A673 (cell line): ENCODE data around the gene MYORG. TPM values are rescaled to one million over a fixed set of nuclear protein-coding genes. Genes with fewer than 3 reads are reported as not detected.

ENCODE experiments used
- BruUV-seq: library from RNA; stranded (reverse); fragments of 400-500 nt; replicated peaks from 2 replicates; lab custom pipeline; 2021; lab: Mats Ljungman, UMichigan
- CTCF ChIA-PET: fragments of 300-600 bp; sonication (Branson Sonifier 250); formaldehyde crosslinking; loops from one replicate; lab custom pipeline; 2022; ENCODE audit warnings: antibody characterized with exemption; lab: Charles Lee
- POLR2A ChIA-PET: fragments of 300-600 bp; sonication (Branson Sonifier 250); formaldehyde crosslinking; loops from one replicate; lab custom pipeline; 2022; ENCODE audit warnings: antibody characterized with exemption; ENCODE audit not compliant: low non-redundant PET; lab: Charles Lee
- DNase-seq: peaks from one replicate; pipeline ENCODE4 v3.0.0-alpha.2; 2015; ENCODE audit warnings: low spot score
- H3K27ac ChIP-seq: fragments of 200-600 bp; sonication (generic); 2 replicates; pipeline ENCODE4 v1.5.1; 2016; ENCODE audit warnings: mixed run types, low read depth, mild to moderate bottlenecking, mixed read lengths, antibody characterized with exemption, low read length; ENCODE audit not compliant: poor library complexity, severe bottlenecking
- H3K27me3 ChIP-seq: fragments of 200-600 bp; sonication (generic); replicated peaks from 2 replicates; pipeline ENCODE4 v1.6.1; 2017; ENCODE audit warnings: mixed run types, low read depth, mild to moderate bottlenecking, mixed read lengths, antibody characterized with exemption, low read length; ENCODE audit not compliant: insufficient read depth, poor library complexity
- H3K36me3 ChIP-seq: fragments of 200-600 bp; sonication (generic); 2 replicates; pipeline ENCODE4 v1.6.1; 2016; ENCODE audit warnings: mixed run types, mild to moderate bottlenecking, mixed read lengths, antibody characterized with exemption, low read length; ENCODE audit not compliant: insufficient read depth, poor library complexity, severe bottlenecking
- H3K4me1 ChIP-seq: fragments of 200-600 bp; sonication (generic); 2 replicates; pipeline ENCODE4 v1.6.1; 2017; ENCODE audit warnings: mixed run types, mild to moderate bottlenecking, mixed read lengths, antibody characterized with exemption, low read length; ENCODE audit not compliant: insufficient read depth, poor library complexity, severe bottlenecking
- H3K4me3 ChIP-seq: fragments of 200-600 bp; sonication (generic); 2 replicates; pipeline ENCODE4 v1.5.1; 2016; ENCODE audit warnings: low read depth, mixed run types, mild to moderate bottlenecking, mixed read lengths, low read length; ENCODE audit not compliant: poor library complexity, severe bottlenecking
- H3K9me3 ChIP-seq: fragments of 200-600 bp; sonication (generic); 2 replicates; pipeline ENCODE4 v1.6.1; 2016; ENCODE audit warnings: mixed run types, low read depth, mild to moderate bottlenecking, mixed read lengths, antibody characterized with exemption, low read length; ENCODE audit not compliant: poor library complexity, severe bottlenecking
- EZH2 ChIP-seq: fragments of 200-600 bp; sonication (generic); IDR thresholded peaks from 2 replicates; pipeline ENCODE4 v1.6.1; 2017; ENCODE audit warnings: borderline replicate concordance, low read depth, mild to moderate bottlenecking, mixed read lengths, antibody characterized with exemption, low read length; ENCODE audit not compliant: poor library complexity, severe bottlenecking
- intact Hi-C: fragments of 100-400 bp; cut with micrococcal nuclease; formaldehyde crosslinking; loops from one replicate; pipeline ENCODE4 v1.10.0; 2022; ENCODE audit not compliant: unreplicated experiment
- total RNA-seq: library from RNA; stranded (reverse); gene quantifications from 2 replicates; pipeline ENCODE4 v1.2.3, GENCODE V29; 2021
- TF ChIP-seq, protein P1 (sequence below): fragments of 300-800, 200-600 bp; sonication (generic); conservative IDR thresholded peaks from 2 replicates; pipeline ENCODE4 v1.5.1; 2017; ENCODE audit warnings: low read depth, mild to moderate bottlenecking, antibody characterized with exemption, low read length, moderate library complexity, mixed read lengths

Gene MYORG
- total RNA-seq, 1 experiment from 2014 or later = 7.8 TPM

DNA sequence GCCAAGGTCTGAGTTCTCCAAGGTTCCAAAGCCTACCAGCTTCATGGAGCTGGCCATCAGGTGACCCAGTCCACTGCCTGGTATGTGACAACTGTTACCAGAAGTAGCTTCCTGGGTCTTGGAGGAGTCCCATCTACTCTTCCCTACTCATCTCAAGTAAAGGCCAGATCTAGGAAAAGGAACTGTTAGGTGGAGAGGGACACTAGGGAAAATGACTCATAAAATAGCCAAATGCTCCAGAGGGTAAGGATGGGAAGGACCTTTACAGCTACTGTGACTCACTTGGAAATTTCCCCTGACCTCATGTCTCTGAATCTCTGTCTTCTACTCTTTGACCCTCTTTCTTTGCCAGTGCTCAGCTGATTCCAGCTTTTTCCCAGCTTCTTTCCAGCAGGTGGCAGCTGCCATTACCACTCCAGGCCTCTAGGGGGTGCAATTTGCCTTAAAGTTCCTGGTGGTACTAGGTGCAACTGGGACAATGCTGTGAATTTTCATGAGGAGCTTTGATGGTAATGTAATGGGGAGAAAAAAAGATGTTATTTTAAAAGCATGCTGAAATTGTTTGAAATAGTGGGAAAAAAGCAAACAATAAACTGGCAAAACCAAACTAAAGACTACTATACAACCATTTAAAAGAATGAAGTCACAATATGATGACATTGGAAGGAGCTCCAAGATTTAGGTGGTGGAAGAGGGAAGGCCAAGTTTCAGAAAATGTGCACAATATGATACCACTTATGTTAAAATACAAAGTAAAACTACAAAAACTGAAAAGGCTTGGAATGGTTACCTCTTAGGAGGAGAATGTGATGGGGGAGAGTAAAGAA lies 27.1 kb upstream of the MYORG start:
- POLR2A ChIA-PET = interaction anchor here (0.8 kb wide), 1 partner anchor 98 kb away, joined by 3 read pairs; no protein-coding TSS in a partner anchor
- no peak overlapping the region for H3K4me3 ChIP-seq

DNA sequence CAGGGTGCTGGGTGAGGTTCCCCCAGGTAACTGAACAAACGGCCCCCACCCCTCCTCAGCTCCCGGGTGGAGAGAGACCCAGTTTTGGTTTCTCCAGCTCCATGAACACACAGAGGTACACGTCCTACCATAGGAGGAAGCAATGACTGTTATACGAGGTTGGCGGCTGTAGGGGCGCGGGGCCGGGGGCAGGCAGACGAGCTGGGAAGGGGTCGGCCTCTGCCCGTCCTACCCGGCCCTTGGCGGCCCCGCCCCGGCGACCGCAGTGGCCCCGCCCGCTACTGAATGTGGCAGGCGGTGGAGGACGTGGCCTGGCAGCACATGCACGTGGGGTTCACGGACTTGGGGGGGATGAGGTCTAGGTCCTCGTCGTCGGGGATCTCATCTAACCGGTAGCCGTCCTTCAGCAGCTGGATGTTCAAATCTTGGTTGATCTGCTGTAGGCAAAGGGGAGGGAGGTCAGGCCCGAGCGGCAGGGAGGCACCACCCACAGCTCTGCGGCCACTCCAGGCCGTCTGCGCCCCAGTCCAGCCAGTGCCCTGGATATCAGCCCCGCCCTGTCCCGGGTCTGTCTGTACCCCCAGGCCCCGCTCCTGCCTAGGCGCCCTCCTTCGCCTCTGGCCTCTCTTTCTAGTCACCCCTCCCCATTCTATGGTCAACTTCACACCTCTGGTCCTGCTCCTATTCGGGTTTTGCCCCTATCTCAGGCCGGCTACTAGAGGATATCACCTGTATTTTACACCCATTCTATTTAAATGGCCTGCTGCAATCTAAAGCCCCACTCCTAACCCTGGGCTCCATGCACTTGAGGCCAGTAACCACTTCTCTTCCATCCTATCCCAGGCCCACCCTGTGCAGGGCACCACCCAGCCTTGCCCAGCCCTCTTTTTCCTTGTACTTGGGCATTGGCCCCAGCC lies 24.2 kb upstream of the MYORG start:
- no peak overlapping the region for H3K4me3 ChIP-seq
- intact Hi-C loops = loop anchor here (5.0 kb wide), 1 partner anchor 146 kb away; no protein-coding TSS in a partner anchor
- TF ChIP-seq EZH2 = no peak
- TF ChIP-seq, protein P1, sequence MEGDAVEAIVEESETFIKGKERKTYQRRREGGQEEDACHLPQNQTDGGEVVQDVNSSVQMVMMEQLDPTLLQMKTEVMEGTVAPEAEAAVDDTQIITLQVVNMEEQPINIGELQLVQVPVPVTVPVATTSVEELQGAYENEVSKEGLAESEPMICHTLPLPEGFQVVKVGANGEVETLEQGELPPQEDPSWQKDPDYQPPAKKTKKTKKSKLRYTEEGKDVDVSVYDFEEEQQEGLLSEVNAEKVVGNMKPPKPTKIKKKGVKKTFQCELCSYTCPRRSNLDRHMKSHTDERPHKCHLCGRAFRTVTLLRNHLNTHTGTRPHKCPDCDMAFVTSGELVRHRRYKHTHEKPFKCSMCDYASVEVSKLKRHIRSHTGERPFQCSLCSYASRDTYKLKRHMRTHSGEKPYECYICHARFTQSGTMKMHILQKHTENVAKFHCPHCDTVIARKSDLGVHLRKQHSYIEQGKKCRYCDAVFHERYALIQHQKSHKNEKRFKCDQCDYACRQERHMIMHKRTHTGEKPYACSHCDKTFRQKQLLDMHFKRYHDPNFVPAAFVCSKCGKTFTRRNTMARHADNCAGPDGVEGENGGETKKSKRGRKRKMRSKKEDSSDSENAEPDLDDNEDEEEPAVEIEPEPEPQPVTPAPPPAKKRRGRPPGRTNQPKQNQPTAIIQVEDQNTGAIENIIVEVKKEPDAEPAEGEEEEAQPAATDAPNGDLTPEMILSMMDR = no peak
- peaks cover 34% of the 10 kb centered on the region for H3K36me3 ChIP-seq
- ChIA-PET CTCF (no interaction called here), POLR2A (no interaction called here)
- H3K27me3 ChIP-seq = no peaks in the 10 kb centered on the region
- no TSS peak for BruUV-seq
- H3K4me1 ChIP-seq = no peaks in the 10 kb centered on the region
- DNase-seq = no peak
- no peak overlapping the region for H3K27ac ChIP-seq
- no peaks in the 10 kb centered on the region for H3K9me3 ChIP-seq

More for the DNA sequence above, 27.1 kb upstream of the MYORG start:
- intact Hi-C loops = loop anchor here (1.0 to 5.0 kb wide), 3 partner anchors 97 to 187 kb away; no protein-coding TSS in a partner anchor
- peaks cover 34% of the 10 kb centered on the region for H3K36me3 ChIP-seq
- BruUV-seq = no TSS peak
- no peaks in the 10 kb centered on the region for H3K27me3 ChIP-seq
- DNase-seq = peak; percentile 75
- TF ChIP-seq, protein P1 = peak; percentile 95
- no peak for TF ChIP-seq EZH2
- no peaks in the 10 kb centered on the region for H3K9me3 ChIP-seq
- CTCF ChIA-PET = interaction anchor here (0.5 to 1.6 kb wide), 31 partner anchors 9 to 330 kb away, joined by 3 to 19 read pairs (median 4); no protein-coding TSS in a partner anchor
- no peak overlapping the region for H3K27ac ChIP-seq
- H3K4me1 ChIP-seq = no peaks in the 10 kb centered on the region

DNA sequence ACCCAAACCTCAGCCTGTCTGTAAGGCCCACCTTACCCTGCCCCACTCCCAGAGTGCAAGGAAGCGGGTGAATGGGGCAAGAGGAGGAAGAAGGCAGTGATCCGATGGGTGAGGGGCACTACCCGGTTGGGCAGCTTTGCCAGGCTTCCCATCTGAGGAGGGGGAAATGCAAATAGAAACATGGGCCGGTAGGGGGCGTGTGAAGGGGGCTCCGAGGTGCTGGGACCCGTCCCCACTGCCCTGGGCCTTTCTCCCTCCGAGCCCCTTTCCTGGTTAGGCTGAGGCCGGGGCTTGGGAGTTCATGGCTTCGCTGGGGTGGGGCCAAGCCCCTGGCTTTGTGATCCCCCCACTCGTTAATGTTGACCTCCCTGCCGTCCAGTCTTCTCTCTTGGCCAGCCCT lies 23.6 kb upstream of the MYORG start:
- TF ChIP-seq EZH2 = no peak
- TF ChIP-seq, protein P1 = no peak
- intact Hi-C loops = loop anchor here (5.0 kb wide), 1 partner anchor 147 kb away; no protein-coding TSS in a partner anchor
- CTCF ChIA-PET = no interaction called here
- Histone ChIP-seq H3K4me1 (no peaks in the 10 kb centered on the region), H3K36me3 (peaks cover 34% of the 10 kb centered on the region), H3K9me3 (no peaks in the 10 kb centered on the region), H3K27me3 (no peaks in the 10 kb centered on the region), H3K4me3 (no peak overlapping the region), H3K27ac (no peak overlapping the region)
- BruUV-seq = no TSS peak
- POLR2A ChIA-PET = no interaction called here
- no peak for DNase-seq
